ENCODE data around the gene SAMD11.

The SAMD11 gene

DNA sequence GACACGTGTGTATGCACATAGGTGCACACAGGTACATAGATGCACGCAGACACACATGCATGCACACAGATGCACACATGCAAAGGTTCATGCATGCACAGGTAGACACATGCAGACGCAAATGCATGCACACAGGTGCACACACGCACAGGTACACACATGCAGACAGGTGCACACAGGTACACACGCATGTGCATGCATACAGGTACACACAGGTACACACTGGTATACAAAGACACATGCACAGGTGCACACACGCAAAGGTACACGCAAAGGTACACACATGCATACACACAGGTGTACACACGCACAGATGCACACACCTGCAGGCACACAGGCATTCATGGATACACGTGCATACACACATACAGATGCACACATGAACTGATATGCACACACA lies 26.5 kb downstream of the SAMD11 start:
- no peak for DNase-seq (ENCODE audit: low read depth in 1 of 2, low spot score in 1 of 2)
- TF ChIP-seq, protein P1, sequence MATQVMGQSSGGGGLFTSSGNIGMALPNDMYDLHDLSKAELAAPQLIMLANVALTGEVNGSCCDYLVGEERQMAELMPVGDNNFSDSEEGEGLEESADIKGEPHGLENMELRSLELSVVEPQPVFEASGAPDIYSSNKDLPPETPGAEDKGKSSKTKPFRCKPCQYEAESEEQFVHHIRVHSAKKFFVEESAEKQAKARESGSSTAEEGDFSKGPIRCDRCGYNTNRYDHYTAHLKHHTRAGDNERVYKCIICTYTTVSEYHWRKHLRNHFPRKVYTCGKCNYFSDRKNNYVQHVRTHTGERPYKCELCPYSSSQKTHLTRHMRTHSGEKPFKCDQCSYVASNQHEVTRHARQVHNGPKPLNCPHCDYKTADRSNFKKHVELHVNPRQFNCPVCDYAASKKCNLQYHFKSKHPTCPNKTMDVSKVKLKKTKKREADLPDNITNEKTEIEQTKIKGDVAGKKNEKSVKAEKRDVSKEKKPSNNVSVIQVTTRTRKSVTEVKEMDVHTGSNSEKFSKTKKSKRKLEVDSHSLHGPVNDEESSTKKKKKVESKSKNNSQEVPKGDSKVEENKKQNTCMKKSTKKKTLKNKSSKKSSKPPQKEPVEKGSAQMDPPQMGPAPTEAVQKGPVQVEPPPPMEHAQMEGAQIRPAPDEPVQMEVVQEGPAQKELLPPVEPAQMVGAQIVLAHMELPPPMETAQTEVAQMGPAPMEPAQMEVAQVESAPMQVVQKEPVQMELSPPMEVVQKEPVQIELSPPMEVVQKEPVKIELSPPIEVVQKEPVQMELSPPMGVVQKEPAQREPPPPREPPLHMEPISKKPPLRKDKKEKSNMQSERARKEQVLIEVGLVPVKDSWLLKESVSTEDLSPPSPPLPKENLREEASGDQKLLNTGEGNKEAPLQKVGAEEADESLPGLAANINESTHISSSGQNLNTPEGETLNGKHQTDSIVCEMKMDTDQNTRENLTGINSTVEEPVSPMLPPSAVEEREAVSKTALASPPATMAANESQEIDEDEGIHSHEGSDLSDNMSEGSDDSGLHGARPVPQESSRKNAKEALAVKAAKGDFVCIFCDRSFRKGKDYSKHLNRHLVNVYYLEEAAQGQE (IDR thresholded peaks at IDR 0.05; ENCODE audit: insufficient replicate concordance, low read depth), result no peak
- no peak for TF ChIP-seq SPI1 (IDR thresholded peaks at IDR 0.05; ENCODE audit: borderline replicate concordance, low read depth)
- TF ChIP-seq GABPA (IDR thresholded peaks at IDR 0.05; ENCODE audit: low read depth), result no peak
- TF ChIP-seq, protein P2, sequence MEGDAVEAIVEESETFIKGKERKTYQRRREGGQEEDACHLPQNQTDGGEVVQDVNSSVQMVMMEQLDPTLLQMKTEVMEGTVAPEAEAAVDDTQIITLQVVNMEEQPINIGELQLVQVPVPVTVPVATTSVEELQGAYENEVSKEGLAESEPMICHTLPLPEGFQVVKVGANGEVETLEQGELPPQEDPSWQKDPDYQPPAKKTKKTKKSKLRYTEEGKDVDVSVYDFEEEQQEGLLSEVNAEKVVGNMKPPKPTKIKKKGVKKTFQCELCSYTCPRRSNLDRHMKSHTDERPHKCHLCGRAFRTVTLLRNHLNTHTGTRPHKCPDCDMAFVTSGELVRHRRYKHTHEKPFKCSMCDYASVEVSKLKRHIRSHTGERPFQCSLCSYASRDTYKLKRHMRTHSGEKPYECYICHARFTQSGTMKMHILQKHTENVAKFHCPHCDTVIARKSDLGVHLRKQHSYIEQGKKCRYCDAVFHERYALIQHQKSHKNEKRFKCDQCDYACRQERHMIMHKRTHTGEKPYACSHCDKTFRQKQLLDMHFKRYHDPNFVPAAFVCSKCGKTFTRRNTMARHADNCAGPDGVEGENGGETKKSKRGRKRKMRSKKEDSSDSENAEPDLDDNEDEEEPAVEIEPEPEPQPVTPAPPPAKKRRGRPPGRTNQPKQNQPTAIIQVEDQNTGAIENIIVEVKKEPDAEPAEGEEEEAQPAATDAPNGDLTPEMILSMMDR (IDR thresholded peaks at IDR 0.05; ENCODE audit: insufficient read depth, low read length), result no peak
- 0 out of 2 replicates have a peak, but pooled peaks have one; percentile 35 for TF ChIP-seq POLR2AphosphoS5 (IDR thresholded peaks at IDR 0.05; ENCODE audit: low read depth)
- Histone ChIP-seq H3K4me3 (replicated peaks; ENCODE audit: insufficient read depth, low read length) (no peak overlapping the region), H3K27me3 (ENCODE audit: insufficient read depth, poor library complexity, severe bottlenecking) (no peaks in the 10 kb centered on the region), H3K27ac (replicated peaks) (no peak overlapping the region)

DNA sequence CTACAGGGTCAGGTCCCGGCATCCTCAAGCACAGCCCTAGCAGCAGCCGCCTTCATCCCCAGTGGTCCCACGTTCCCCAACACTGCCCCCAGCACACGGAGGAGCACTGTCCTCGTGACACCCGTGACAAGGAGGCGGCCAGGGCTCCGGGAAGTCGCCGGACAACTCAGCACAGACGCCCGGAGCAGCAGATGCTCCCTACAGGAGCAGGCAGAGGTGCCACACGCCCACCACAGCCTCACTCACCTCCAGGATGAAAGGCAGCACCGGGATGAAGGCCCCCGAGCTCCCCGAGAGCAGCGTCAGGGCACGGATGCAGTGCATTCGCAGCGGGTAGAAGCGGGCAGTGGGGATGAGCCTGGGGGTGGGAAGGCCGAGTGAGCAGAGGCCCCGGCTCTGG lies 27.2 kb downstream of the SAMD11 start:
- TF ChIP-seq, protein P1 (IDR thresholded peaks at IDR 0.05; ENCODE audit: insufficient replicate concordance, low read depth), result no peak
- TF ChIP-seq SPI1 (IDR thresholded peaks at IDR 0.05; ENCODE audit: borderline replicate concordance, low read depth), result no peak
- TF ChIP-seq POLR2AphosphoS5 (IDR thresholded peaks at IDR 0.05; ENCODE audit: low read depth), result no peak
- TF ChIP-seq, protein P2 (IDR thresholded peaks at IDR 0.05; ENCODE audit: insufficient read depth, low read length), result no peak
- no peak for TF ChIP-seq GABPA (IDR thresholded peaks at IDR 0.05; ENCODE audit: low read depth)
- DNase-seq (ENCODE audit: low read depth in 1 of 2, low spot score in 1 of 2), result no peak
- Histone ChIP-seq H3K4me3 (replicated peaks; ENCODE audit: insufficient read depth, low read length) (no peak overlapping the region), H3K27me3 (ENCODE audit: insufficient read depth, poor library complexity, severe bottlenecking) (no peaks in the 10 kb centered on the region), H3K27ac (replicated peaks) (no peak overlapping the region)

DNA sequence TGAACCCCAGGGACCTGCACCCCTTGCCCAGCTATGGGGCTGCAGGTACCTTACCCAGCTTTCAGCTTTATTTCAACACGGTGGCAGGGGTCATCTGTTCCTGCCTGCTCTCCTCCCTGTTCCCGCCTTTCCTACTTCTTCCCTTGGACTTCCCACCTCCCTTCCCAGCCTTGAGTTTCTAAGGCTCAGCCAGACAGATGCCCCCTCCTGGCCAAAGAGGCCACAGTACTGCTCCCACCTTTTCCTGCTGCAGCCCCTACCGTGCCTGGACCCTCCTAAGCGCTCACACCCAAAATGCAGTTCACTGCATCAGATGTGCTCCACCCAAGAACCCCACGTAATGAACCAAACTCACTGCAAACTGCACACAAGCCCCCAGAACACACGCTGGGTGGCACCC lies 27.6 kb downstream of the SAMD11 start:
- no peak overlapping the region for H3K4me3 ChIP-seq (replicated peaks; ENCODE audit: insufficient read depth, low read length)
- TF ChIP-seq GABPA (IDR thresholded peaks at IDR 0.05; ENCODE audit: low read depth), result no peak
- TF ChIP-seq, protein P2 (IDR thresholded peaks at IDR 0.05; ENCODE audit: insufficient read depth, low read length), result no peak
- TF ChIP-seq POLR2AphosphoS5 (IDR thresholded peaks at IDR 0.05; ENCODE audit: low read depth), result no peak
- no peak for TF ChIP-seq SPI1 (IDR thresholded peaks at IDR 0.05; ENCODE audit: borderline replicate concordance, low read depth)
- TF ChIP-seq, protein P1 (IDR thresholded peaks at IDR 0.05; ENCODE audit: insufficient replicate concordance, low read depth), result no peak
- H3K27me3 ChIP-seq (ENCODE audit: insufficient read depth, poor library complexity, severe bottlenecking), result no peaks in the 10 kb centered on the region
- DNase-seq (ENCODE audit: low read depth in 1 of 2, low spot score in 1 of 2), result no peak
- H3K27ac ChIP-seq (replicated peaks), result no peak overlapping the region
